ENCODE data around the gene VGLL3.
"Not testable (repeated sequence)": the region's sequence is repeated elsewhere in the genome, so short reads cannot be mapped to it uniquely, and the experiment has no call there.

VGLL3 gene, protein sequence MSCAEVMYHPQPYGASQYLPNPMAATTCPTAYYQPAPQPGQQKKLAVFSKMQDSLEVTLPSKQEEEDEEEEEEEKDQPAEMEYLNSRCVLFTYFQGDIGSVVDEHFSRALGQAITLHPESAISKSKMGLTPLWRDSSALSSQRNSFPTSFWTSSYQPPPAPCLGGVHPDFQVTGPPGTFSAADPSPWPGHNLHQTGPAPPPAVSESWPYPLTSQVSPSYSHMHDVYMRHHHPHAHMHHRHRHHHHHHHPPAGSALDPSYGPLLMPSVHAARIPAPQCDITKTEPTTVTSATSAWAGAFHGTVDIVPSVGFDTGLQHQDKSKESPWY

DNA sequence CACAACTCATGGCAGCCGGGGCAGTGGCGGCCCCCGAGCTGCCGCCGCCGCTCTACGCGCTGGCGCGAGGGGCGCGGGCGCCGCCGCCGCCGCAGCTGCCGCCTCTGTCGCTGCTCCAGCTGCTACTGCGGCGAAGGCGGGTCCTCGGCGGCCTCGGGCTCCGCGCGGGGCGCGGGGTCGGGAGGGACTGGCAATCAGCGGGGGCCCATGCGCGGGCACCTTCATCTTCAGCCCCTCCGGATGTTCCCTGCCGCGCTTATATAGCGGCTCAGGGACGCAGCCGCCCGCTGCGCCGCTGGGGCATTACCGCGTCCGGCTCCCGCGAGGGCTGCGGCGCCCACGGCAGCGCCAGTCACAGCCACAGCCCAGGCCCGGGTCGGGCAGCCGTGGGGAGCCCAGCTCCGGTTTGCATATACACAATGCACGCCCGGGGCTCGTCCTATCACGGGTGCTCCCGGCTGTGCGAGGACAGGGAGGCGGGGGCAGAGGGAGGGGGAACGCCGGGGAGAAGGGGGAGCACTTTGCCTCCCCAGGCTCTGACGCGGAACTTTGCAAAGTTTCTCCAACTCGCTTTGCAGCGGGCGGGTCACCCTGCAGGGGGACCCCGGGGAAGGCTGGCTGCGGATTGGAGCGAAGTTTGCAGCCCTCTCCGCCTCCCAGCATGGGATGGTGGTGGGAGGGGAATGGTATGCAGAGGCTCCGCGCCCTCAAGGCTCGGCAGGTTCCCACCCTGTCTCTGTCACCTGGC, at the start of gene VGLL3:
VGLL3 (minus strand) TSS at position 416 of the 748 bp plus-strand sequence; CDS start at position 10, 406 bp downstream.
- DNase-seq (ENCODE audit: low read depth): no peak

DNA sequence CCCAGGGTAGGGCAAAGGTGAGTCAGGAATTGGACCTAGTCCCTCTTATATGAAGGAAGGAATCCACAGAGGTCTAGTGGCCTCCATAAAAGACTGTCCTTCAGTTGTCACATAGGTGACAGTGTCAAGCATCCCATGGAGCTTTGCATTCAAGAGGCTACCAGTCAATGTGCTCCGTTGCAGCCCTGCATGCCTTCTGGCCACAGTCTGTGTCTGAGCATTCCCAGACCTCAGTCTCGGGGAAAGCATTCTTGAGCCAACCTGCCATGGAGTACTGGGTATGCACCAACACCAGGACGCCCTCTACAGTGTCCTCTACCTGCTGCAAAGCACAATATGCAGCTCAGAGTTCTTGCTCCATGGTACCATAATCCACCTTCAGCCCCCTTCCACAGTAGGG, 46.7 kb upstream of the VGLL3 start:
- no peak for DNase-seq (ENCODE audit: low read depth)

DNA sequence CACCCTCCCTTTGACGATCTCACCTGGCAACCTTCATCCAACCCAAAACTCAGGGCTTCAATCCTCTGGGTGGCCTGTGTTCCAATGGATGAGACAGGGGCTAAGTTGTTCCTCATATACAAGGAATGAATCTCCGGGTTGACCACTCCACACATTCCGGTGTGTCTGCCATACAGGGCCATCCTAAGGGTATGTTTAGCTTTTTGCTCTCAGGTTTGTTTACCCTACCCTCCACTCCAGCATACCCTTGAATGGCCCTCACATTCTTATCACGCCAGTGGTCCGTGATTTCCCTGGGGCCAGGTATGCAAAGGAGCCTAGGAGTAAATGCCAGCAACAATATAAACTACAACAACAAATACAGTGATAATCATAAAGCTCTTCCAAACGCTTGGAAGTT, 45.7 kb upstream of the VGLL3 start:
- DNase-seq (ENCODE audit: low read depth): no peak

DNA sequence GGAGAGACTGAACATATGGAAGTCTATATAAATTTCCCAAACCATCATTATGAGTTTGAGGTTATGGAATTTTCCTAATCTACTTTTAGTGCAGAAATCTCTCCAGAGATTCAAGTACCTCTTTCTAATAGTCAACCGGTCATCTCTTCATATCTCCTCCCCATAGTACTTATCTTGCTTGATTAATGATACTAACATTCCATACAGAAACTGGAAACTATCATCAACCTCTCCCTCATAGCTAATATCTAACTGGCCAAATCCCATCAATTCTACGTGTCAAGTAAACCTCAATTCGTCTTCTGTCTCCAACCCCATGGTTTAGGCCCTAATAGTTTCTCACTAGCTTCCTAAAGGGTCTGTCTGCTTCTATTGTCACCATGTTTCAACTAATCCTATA, 44.4 kb upstream of the VGLL3 start:
- no peak for DNase-seq (ENCODE audit: low read depth)

DNA sequence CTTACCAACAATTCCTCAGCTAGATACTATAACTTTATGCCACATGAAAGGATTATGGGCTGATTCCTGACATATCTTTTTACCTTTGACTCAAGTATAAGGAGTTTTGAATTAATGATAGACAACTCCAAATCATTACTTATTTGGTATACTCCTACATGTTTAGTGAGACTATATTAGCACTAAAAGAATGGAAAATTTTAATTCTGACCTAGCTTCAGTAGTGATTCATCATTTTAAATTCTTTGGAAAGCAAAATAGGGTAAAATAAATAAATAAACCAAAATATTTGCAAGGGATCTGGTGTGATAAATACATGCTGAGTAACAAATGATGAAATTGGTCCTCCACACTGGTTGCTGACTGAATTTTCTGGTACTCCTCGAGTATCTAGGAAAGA, 42.3 kb upstream of the VGLL3 start:
- DNase-seq (ENCODE audit: low read depth): no peak

DNA sequence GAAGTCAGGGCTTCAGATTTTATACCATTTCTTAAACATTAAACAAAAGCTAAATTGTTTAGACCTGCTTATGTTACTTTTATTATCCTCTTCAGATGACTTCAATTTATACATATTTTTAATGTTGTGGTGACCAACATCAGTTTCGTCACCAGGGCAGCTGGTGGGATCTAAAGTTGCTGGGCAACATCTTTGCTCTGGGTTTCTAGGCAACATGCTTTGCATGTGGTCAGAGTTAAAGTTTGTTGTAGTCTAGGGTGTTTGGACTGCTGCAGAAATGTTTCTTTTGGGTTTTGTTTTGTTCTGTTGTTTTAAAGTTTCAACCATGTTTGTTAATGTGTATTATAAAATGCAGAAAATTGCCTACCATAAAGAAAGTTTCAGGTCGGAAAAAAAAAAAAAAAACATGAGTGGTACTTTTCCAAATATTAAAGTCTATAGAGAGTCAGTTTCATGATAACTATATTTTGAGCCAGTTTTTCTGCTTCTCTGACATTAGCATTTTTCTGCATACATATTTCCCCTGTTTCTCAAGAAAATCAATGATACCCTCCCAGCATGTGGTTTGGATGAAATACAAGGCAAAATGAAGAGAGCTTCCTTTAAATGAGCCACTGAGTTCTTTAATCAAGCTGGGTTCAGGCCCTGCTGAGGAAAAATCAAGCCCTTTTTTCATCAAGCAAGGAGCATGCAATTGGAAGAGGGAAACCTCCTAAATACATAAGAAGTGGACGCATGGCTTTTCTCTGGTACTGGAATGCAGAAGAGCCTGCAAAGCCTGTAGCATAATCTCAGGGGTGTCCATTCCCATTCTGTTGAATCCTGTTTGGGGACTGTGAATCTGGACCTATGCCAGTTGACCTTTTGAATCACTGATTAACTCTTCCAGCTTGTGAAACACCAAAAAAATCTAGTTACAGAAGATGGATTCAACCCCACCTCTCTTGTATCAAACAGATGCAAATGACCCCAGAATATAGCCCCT, 35.0 kb upstream of the VGLL3 start:
- no peak for DNase-seq (ENCODE audit: low read depth)

DNA sequence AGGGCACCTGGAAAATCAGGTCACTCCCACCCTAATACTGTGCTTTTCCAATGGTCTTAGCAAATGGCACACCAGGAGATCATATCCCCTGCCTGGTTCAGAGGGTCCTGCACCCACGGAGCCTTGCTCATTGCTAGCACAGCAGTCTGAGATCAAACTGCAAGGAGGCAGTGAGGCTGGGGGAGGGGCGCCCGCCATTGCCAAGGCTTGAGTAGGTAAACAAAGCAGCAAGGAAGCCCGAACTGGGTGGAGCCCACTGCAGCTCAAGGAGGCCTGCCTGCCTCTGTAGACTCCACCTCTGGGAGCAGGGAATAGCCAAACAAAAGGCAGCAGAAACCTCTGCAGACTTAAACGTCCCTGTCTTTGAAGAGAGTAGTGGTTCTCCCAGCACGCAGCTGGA, 26.4 kb upstream of the VGLL3 start:
- DNase-seq (ENCODE audit: low read depth): not testable (repeated sequence)

DNA sequence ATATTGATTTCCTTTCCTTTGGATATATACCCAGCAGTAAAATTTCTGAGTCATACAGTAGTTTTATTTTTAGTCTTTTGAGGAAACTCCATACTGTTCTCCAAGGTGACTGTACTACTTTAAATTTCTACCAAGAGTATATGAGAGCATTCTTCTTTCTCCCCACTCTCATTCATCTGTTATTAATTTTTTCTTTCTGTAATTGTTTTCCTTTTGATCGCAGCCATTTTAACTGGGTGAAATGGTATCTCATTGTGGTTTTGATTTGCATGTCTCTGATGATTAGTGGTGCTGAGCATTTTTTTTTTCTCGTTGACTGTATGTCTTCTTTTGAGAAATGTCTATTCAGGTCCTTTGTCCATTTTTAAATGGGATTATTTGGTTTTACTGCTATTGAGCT, 18.3 kb upstream of the VGLL3 start:
- no peak for DNase-seq (ENCODE audit: low read depth)

DNA sequence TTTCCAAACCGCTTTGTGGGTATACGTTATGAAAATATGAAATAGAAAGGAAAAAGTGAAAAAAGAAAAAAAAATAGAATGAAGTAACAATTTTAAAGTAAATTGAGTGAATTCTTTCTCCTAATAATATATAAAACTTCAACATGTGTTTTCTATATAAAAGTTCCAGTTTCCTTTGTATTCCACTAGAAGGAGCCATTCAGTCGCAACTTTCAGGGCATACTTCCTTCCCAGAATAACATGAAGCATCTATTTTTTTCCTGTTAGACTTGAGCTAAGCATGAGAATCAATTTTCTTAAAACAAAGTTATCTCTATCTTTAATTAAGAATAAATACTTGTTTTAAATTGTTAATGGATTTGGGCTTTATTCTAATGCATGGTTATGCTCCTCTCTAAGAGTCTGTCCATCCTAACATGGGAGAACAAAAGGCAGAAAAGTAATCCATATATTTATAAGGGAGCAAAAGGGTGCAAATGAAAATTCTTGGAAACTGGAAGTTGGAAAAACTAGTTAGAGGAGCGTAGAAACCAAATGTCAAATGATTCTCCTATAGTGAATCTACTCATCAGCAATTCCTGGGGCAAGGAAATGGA, 16.0 kb upstream of the VGLL3 start:
- no peak for DNase-seq (ENCODE audit: low read depth)

DNA sequence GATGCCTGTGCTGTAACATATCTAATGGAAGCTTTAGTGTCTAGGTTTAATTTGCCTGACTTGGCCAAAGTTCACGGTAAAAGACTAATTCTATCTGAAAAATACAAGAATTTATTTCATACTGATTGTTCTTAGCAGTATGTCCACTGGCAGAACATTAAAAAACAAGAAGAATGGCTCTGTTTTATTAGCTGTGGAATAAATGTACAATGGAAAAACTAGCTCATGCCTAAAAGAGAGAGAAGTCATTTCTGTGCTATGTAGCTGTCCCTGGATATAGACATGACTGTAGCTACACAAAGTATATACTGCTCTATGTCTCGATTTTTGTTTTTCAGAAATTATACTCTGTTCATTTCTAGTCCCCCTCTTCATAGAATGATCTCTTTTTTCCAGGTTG, 13.9 kb upstream of the VGLL3 start:
- no peak for DNase-seq (ENCODE audit: low read depth)

DNA sequence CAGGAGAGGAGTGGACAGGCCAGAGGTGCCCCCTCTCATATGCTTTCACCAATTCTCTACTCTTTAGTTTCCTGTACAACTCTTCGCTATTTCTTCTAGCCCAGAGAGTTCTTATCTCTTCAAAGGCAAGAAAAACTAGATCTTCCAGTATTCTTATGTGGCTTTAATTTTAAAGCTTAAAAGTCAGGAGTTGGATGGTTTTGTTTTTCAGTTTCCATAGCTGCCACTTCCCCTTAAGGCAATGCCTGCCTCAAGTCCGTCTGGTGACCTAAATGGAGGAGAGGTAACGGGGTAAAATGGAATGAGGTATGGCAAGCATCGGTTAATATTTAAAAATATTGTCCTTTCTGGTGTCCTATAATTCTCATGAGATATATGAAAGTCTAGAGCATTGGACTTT, 11.4 kb upstream of the VGLL3 start:
- DNase-seq (ENCODE audit: low read depth): no peak

DNA sequence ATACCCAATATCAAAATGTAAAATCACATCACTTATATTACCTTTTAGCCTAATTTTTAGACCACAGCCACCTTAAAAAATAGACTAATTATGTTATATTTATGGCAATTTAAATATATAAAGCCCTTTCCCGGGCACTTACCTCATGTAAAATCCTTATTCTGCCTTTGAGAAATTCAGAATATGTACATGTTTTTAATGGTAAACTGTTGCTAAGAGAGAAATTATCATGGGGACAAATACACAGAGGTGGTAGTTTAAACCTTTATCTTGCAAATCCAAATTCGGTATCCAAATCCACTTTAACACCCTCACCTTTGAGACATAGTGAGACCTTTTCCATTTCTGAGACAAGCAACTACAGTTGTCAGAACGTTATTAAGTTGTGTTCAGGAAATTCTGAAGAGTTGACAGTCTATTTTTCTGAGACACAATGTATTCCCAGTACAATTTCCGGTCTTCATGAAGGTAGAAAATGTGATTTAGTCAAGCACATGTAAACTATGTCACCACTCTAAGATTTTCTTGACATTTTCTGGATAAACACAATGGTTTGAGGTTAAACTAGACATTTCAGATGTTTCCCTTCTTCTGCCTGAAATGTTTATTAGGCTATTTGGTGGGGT, 10.6 kb upstream of the VGLL3 start:
- no peak for DNase-seq (ENCODE audit: low read depth)

DNA sequence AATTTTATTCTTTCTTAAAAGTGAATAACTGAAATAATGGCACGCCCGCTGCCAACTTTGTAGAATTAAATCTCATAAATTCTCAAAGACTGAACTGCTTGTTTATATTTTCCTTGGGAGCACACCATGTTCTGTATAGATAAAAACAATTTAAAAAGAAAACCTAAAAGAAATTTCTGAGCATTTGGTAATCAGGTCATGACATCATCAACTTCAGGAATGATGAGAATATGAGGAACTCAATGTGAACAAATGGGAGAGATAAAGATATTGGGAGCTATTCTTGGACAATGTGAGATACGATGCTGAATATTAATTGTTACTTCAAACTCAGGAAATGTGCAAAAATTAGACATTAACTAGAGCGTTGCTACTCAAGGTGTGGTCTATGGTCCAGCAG, 10.0 kb upstream of the VGLL3 start:
- DNase-seq (ENCODE audit: low read depth): no peak

DNA sequence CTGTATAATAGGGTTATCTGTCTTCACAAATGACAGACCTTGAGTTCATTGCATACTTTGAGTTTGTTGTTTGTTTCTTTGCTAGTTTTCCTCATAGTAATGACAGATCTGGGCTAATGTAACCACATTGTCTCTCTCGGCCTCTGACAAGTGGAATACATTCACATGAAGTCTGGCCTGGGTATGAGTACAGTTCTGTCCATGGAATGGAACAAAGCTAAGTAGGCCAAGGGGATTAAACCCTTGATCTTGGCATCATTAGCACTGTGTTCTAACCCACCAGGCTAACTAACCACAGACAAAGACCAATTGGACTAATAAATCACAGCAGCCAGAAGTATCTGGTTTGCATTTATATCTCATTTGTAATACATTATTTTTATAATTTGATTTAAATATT, 7.6 kb upstream of the VGLL3 start:
- DNase-seq (ENCODE audit: low read depth): no peak

DNA sequence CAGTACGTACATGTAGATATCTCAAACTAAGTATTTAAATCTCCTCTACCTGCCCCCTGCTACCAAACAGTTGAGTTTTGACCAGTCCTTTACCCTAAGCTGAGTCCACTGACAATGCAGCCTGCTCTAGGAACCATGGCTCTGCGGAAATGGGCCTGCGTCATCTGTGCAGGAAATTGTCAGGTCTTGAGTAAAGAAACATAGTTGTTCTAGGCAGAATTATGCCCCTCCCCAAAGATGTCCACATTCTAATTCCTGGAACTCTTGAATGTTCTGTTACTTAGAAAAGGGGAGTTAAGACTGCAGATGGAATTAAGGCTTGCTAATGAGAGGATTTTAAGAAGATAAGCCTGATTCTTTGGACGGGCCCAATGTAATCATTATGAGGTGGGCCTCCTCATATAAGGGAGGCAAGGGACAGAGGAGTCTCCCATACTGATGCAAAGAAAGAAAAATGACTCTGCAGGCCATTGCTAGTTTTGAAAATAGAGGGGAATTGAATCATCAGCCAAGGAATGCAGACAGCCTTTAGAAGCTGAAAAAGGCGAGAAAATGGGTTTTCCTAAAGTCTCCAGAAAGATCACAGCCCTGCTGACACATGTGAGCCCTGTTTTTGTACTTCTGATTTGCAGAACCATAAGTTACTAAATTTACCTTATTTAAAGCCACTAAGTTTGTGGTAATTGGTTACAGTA, 5.5 kb upstream of the VGLL3 start:
- DNase-seq (ENCODE audit: low read depth): no peak

DNA sequence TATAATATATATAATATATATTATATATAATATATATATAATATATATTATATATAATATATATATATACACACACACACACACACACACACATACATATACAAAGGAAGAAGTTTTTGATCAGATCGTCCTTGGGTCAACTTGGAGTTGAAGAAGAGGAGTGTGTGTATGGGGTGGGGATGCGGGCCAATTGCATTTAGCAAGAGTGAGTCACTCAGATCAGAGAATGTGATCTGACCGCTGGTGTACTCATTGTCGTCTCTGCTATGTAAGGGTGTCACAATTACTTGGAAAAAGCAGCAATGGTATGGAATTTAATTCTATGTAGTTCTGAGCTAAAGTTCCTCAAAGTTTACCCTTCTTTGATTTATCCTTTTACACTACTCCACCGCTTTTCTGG, 4.6 kb upstream of the VGLL3 start:
- no peak for DNase-seq (ENCODE audit: low read depth)

DNA sequence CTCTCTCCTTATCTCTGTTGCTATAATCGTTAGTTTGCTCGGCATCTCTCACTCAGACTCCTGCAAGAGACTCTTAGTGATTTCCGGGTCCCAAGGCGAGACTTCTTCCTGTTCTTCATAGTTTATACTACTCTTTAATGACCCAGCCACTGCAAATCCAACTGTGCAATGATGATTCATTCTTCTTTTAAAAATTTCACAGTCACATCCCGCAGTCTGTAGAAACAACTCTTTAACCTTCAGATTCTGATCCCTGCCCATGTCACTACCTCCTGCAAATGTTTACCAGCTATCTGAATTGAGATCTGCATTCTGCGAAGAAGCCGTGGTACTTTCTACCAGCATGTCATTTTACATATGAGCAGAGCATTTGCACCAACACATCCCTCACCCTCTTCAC, 2.8 kb upstream of the VGLL3 start:
- DNase-seq (ENCODE audit: low read depth): no peak

DNA sequence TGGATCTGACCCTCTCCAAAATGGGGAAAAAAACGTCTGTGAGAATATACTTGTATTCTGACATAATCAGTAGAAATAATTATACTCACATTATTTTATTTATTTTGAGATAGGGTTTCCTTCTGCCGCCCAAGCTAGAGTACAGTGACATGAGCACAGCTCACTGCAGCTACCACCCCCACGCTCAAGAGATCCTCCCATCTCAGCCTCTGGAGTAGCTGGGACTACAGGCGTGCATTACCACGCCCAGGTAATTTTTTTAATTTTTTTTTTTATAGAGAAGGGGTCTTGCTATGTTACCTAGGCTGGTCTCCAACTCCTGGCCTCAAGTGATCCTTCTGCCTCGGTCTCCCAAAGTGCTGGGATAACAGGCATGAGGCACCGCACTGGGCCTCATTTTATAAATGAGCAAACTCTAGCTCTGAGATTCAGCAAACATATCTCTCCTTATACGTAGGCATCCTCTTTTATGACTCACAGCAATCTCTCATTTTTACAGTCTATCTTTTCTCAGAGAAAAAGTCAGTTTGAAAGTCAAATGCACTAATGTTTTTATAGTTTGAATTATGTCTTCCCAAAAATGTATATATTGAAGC, 989 bp upstream of the VGLL3 start:
- no peak for DNase-seq (ENCODE audit: low read depth)

DNA sequence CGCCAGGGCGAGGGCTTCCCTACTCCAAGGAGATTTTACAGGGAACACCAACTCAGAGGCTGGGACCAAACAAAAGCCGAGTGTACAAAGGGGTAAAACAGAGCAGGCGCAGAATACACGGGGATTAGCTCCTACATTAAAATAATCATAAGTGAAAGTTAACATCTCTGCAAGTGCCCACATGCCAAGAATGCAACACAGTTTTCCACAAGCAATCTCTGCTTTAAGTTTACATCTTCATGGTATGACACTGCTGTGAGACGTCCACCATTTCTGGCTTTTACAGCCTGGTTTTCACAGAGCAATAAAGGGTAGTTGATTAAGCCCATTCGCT, 500 bp upstream of the VGLL3 start:
- no peak for DNase-seq (ENCODE audit: low read depth)

DNA sequence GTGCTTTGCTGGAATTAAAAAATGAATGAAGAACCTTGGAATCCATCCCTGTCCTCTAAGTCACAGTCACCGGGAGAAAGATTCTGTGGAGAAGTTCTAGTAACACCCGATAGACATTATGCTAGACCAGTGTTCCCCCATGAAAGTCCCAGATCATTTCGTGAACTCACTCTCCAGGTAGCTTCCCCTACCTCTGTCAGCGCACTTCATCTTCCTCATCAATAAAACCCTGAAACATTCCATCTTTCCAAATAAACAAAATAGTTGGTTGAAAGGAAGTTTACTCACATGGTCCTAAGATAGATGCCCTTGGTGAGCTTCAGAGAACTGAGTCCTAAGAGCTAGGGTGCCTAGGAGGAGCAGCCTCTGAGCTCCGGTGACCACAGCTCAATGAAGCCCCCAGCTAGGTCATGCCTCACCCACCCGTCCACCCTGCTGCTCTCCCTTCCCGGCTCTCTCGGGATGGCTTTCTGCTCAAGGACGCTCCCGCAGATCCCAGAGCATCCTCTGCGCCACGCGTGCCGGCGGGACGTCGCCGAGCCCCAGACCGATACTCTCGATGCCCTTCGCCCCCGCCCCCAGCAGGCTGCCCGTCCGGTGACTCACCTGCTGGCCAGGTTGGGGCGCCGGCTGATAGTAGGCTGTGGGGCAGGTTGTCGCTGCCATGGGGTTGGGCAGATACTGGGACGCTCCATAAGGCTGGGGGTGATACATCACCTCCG, 776 bp downstream of the VGLL3 start:
- DNase-seq (ENCODE audit: low read depth): no peak

All from activated T-cell treated with anti-CD3 and anti-CD28 coated beads for 24 hours (primary cell).